IgD-negative memory B cell (primary cell): Measurements from ENCODE around the gene IGSF6. TPM values are rescaled to one million over a fixed set of nuclear protein-coding genes. Genes with fewer than 3 reads are reported as not detected.
"Not testable (repeated sequence)": the region's sequence is repeated elsewhere in the genome, so short reads cannot be mapped to it uniquely, and the experiment has no call there.

Experiments
- H3K27ac Mint-ChIP-seq, 3 donors: one replicate each; pipeline ENCODE4 v1.8.0; 2020 to 2022; ENCODE audit warnings: mild to moderate bottlenecking in 3 of 3, mixed read lengths in 3 of 3, moderate library complexity in 1 of 3
- H3K27me3 Mint-ChIP-seq: one replicate; pipeline ENCODE4 v1.8.0; 2021; ENCODE audit warnings: mixed read lengths
- H3K36me3 Mint-ChIP-seq: one replicate; pipeline ENCODE4 v1.8.0; 2020; ENCODE audit warnings: mild to moderate bottlenecking, mixed read lengths
- H3K4me1 Mint-ChIP-seq, 3 donors: one replicate each; pipeline ENCODE4 v1.8.0; 2020 to 2022; ENCODE audit warnings: mixed read lengths in 3 of 3, mild to moderate bottlenecking in 1 of 3
- H3K4me3 Mint-ChIP-seq, 4 donors: one replicate each; pipeline ENCODE4 v1.8.0; 2020 to 2022; ENCODE audit warnings: mild to moderate bottlenecking in 4 of 4, mixed read lengths in 4 of 4, moderate library complexity in 3 of 4
- H3K9me3 Mint-ChIP-seq, 3 donors: one replicate each; pipeline ENCODE4 v1.8.0; 2020 to 2021; ENCODE audit warnings: mixed read lengths in 3 of 3, mild to moderate bottlenecking in 1 of 3
- polyA plus RNA-seq: library from polyadenylated mRNA; unstranded; fragments of 300-500 nt; fragmentation: Illumina TruSeq; gene quantifications from one replicate; pipeline ENCODE4 v1.2.3, GENCODE V29; 2021

The IGSF6 gene
- polyA plus RNA-seq, 1 donor from 2014 or later: 0.31 TPM

DNA sequence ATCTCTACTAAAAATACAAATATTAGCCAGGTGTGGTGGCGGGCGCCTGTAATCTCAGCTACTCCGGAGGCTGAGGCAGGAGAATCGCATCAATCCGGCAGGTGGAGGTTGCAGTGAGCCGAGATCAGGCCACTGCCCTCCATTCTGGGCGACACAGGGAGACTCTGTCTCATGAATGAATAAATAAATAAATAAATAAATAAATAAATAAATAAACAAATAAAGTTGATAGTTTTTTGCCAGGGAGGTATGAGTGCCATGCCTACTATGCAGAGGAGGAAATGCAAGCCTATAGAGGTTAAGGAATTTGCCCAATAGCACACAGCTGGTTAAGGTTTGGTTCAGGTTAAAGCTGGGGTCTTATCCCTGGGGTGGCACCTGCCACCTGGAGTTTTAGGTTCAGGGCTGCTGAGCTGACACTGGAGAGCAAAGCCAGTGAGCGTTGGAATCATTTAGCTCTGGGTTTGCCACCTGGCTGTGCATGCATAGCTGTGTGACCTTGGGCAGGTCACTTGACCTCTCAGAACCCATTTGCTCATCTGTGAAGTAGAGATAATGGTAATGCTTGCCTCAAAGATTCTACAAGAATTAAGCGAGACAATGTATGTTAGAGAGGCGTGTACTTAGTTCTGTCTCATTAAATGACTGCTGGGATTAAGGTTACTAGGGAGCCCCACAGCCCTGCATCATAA is 12.5 kb upstream of the IGSF6 start:
- H3K36me3 Mint-ChIP-seq: no peaks in the 10 kb centered on the region

DNA sequence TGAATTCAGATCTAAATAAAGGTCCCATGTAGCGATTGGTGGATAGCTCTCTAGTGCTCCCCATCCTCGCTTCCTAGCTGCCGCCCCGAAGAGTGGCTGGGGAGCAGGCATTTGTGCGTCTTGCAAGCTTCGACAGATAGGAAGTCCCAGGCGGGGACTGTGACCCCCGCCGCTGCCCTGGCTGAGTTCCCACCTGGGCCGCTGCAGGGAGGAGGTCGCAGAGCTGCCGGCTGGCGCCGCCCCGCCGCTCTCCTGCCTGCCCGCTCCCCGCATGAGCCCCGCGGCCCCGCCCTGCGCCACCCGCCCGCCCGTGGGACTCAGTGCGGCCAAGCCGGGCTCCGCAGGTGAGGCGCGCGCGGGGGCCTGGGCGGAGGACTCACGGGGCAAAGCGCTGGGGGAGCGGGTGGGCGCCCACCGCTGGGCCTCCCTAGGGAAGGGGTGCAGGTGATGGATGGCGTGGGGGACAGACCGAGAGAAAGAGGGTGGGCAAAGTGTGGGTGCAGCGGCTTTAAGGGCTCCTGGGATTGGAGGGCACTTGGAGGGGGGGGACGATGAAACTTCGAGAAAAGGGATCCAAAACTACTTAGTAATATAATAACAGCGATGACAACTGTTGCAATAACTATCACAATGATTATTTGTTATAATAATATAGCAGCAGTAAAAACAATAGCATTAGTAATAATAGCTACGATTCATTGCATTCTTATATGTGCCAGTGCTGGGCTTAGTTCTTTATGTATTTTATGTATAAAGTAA is 11.7 kb upstream of the IGSF6 start, which contains the start of gene OTOA:
Gene OTOA (plus strand): TSS at position 80 of the 759 bp plus-strand sequence. CDS start 14,547 bp downstream, outside the sequence.
- Mint-ChIP-seq H3K4me3 (peak within 1 kb of the TSS; percentile 61 to 93 (median 82)), H3K27me3 (peaks cover 4% of the 10 kb centered on the region), H3K9me3 (no peaks in the 10 kb centered on the region), H3K27ac (peak within 1 kb of the TSS in 2 of 3 donors; percentile 12 to 71), H3K36me3 (peaks cover 1% of the 10 kb centered on the region), H3K4me1 (peaks cover 18 to 24% (median 20%) of the 10 kb centered on the region in 3 donors)

More for the DNA sequence above, 12.5 kb upstream of the IGSF6 start:
- peak overlapping the region in 2 of 3 donors; percentile 23 to 39 for H3K27ac Mint-ChIP-seq
- H3K4me3 Mint-ChIP-seq: peak overlapping the region in 1 of 4 donors; percentile 66
- H3K27me3 Mint-ChIP-seq: peaks cover 4% of the 10 kb centered on the region
- H3K9me3 Mint-ChIP-seq: no peaks in the 10 kb centered on the region
- H3K4me1 Mint-ChIP-seq: peaks cover 11 to 15% (median 12%) of the 10 kb centered on the region in 3 donors

DNA sequence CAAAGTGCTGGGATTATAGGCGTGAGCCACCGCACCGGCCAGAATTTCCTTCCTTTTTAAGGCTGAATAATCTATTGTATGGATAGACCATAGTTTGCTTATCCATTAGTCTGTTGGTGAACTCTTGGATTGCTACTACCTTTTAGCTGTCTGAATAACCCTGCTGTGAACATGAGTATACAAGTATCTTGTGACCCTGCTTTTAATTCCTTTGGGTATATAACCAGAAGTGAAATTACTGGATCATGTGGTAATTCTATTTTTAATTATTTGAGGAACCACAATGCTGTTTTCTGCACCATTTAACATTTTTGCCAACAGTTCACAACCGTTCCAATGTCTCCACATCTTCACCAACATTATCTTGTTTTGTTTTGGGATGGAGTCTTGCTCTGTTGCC is 6.7 kb upstream of the IGSF6 start:
- H3K4me1 Mint-ChIP-seq: peaks cover 46 to 54% (median 53%) of the 10 kb centered on the region in 3 donors
- peak overlapping the region in 2 of 4 donors; percentile 24 to 33 for H3K4me3 Mint-ChIP-seq
- peak overlapping the region in 2 of 3 donors; percentile 16 to 54 for H3K27ac Mint-ChIP-seq
- H3K9me3 Mint-ChIP-seq: no peaks in the 10 kb centered on the region
- H3K36me3 Mint-ChIP-seq: peaks cover 1% of the 10 kb centered on the region
- peaks cover 1% of the 10 kb centered on the region for H3K27me3 Mint-ChIP-seq

DNA sequence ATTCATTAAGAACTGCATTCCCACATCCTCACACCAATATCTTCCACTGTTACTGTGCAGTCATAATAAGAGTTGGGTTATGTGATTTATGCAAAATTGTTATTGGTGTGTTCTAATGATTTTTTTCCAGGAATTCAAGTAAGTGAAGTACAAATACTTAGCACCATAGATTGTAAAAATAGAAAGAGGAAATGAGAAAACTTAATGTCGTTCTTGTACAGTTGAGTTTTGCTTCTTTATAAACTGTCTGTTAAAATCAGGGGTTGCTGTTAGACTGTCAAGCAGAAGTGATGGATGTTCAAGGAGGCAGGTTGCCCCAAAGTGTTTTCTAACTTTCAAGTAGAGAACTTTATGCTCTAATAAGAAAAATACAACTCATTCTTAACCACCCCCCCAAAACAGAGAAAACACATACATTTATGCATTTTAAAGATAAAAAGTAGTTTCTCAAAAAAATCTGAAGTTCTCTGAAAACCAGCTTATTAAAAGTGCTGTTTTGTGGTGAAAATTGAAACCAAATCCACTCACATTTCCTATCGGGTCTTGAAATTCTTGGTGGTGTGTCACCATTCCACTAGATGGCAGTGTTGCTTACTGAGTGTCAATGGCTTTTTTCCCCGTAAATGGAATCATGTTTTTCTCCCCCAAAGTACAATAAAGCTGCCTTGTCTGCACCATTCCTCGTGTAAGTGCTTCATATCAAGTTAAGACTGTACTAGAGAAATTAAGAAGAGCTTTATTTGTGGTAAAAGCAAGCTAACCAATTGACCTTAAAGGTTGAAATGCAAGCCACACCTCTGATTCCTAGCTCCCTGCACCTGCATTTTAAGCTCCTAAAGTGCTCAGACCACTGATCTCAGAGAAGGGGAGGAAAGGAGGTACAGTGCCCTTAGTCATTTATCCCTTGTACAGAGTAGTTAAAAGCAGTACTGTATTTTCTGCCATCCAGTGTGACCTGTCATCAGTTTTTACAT is 4.7 kb upstream of the IGSF6 start:
- Mint-ChIP-seq H3K9me3 (no peaks in the 10 kb centered on the region), H3K4me3 (peak overlapping the region; percentile 60 to 81 (median 65)), H3K27me3 (no peaks in the 10 kb centered on the region), H3K4me1 (peaks cover 46 to 62% (median 59%) of the 10 kb centered on the region in 3 donors), H3K27ac (peak overlapping the region; percentile 63 to 90 (median 79)), H3K36me3 (peaks cover 1% of the 10 kb centered on the region)

DNA sequence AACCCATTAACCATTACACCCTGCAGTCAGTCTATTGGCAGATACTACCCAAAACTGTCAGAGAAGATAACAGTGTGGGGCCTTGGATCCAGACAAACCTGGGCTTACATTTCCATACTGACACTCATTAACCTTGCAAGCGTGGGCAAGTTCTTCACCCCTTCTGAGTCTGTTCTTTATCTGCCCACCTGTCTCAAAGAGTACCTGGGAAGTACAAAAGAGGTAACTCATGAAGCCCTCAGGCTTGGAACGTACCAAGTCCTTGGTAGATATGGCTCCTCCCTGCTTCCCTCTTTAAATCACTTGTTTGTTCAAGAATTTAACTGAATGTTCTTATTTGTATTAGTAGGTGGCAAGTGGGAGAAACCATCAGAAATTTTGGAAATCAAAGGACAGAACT is 2.5 kb upstream of the IGSF6 start:
- Mint-ChIP-seq H3K4me3 (no peak overlapping the region), H3K27me3 (no peaks in the 10 kb centered on the region), H3K27ac (peak overlapping the region in 1 of 3 donors; percentile 25), H3K4me1 (peaks cover 41 to 55% (median 47%) of the 10 kb centered on the region in 3 donors), H3K9me3 (no peaks in the 10 kb centered on the region), H3K36me3 (peaks cover 1% of the 10 kb centered on the region)

DNA sequence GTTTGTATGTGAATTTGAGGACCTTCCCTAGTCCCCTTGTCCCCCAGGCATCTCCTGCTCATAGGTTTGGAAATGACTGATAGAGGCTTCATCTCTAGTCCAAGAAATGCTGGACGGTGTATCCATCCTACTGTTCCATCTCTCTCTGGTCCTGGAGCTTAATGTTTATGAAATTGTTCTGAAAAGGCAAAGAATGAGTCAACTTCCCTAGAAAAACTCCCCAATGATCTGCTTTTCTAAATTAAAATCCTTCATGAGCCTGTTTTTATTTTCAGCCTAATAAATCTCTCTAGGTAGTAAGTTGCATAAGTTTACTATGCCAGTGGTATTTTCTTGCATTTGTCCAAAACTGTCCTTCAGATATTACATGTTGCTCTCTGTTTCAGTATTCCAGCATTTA is 2.1 kb upstream of the IGSF6 start:
- H3K4me1 Mint-ChIP-seq: peaks cover 38 to 52% (median 43%) of the 10 kb centered on the region in 3 donors
- no peak overlapping the region for H3K4me3 Mint-ChIP-seq
- H3K36me3 Mint-ChIP-seq: no peaks in the 10 kb centered on the region
- no peaks in the 10 kb centered on the region for H3K9me3 Mint-ChIP-seq
- H3K27me3 Mint-ChIP-seq: no peaks in the 10 kb centered on the region
- peak overlapping the region in 1 of 3 donors; percentile 25 for H3K27ac Mint-ChIP-seq

DNA sequence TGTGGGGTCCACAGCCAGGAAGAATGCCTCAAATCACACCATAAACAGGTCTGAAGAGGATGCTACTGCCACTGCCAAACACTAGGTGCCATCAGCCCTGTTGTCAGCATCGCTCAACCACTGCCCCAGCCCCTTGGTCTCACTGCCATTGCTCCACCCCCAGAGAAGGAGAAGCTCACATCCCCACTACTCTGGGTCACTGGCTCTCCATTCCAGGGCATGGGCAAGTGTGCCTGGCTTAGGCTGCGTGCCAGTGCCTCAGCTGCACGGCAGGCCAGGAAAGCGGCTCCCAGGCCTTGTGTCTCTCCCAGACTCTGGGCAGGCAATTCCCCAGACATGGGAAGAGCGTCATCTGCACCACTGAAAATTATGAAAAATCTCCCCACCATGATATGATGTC is 1.2 kb upstream of the IGSF6 start:
- H3K27me3 Mint-ChIP-seq: no peaks in the 10 kb centered on the region
- no peak overlapping the region for H3K4me3 Mint-ChIP-seq
- peak overlapping the region in 1 of 3 donors; percentile 36 for H3K27ac Mint-ChIP-seq

DNA sequence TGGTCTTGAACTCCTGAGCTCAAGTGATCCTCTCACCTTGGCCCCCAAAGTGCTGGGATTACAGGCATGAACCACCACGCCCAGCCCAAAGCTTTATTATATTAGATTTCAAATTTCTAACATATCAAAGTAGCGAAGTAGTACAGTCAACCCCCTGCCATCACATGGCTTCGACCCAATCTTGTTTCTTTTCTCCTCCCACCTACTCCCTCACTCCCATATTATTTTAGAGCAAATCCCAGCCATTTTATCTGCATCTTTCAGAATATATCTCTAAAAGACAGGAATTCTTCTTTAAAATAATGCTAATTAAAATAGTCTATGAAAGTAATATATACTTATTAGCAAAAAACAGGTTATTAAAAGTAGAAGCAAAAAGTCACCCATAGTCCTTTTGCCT is 893 bp downstream of the IGSF6 start:
- H3K4me3 Mint-ChIP-seq: no peak overlapping the region
- no peaks in the 10 kb centered on the region for H3K27me3 Mint-ChIP-seq
- peaks cover 30 to 55% (median 34%) of the 10 kb centered on the region in 3 donors for H3K4me1 Mint-ChIP-seq
- H3K36me3 Mint-ChIP-seq: no peaks in the 10 kb centered on the region
- H3K27ac Mint-ChIP-seq: peak overlapping the region in 1 of 3 donors; percentile 65
- H3K9me3 Mint-ChIP-seq: no peaks in the 10 kb centered on the region

More for the DNA sequence above, 1.2 kb upstream of the IGSF6 start:
- Mint-ChIP-seq H3K4me1 (peaks cover 32 to 52% (median 40%) of the 10 kb centered on the region in 3 donors), H3K36me3 (no peaks in the 10 kb centered on the region), H3K9me3 (no peaks in the 10 kb centered on the region)

DNA sequence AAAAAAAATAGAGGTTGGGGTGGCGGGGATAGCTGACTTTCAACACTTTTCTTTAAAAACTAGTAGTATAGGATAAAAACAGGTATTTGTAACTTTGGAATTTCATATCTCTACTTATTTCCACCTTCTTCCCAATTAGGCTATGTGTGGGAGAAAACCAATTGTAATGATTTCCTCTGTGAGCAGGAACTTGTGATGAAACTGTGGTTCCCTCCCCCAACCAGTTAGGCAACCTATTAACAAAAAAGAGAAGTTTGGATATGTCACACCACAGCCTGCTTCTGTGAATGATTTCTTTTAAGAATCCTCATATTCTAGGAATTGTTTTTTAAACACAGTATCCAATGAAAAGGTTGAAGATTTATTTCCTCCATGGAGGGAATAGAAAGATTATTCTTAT is 1.9 kb downstream of the IGSF6 start:
- Mint-ChIP-seq H3K27me3 (no peaks in the 10 kb centered on the region), H3K4me3 (peak overlapping the region in 1 of 4 donors; percentile 63), H3K36me3 (no peaks in the 10 kb centered on the region), H3K4me1 (peaks cover 34 to 57% (median 37%) of the 10 kb centered on the region in 3 donors), H3K27ac (peak overlapping the region in 1 of 3 donors; percentile 5), H3K9me3 (no peaks in the 10 kb centered on the region)

DNA sequence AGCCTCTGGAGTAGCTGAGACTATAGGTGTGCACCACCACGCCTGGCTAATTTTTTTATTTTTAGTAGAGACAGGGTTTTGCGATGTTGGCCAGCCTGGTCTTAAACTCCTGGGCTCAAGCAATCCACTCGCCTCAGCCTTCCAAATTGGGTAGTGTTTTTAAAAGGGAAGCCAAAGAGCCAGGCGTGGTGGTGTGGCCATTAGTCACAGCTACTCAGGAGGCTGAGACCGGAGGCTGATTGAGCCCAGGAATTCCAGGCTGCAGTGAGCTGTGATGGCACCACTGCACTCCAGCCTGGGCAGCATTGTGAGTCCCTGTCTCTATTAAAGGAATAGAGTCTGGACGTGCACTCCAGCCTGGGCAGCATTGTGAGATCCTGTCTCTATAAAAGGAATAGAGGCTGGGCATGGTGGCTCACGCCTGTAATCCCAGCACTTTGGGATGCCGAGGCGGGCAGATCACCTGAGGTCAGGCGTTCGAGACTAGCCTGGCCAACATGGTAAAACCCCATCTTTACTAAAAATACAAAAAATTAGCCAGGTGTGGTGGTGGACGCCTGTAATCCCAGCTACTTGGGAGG is 2.5 kb downstream of the IGSF6 start:
- not testable (repeated sequence) for H3K27ac Mint-ChIP-seq, H3K9me3 Mint-ChIP-seq, H3K27me3 Mint-ChIP-seq, H3K4me3 Mint-ChIP-seq, H3K36me3 Mint-ChIP-seq
- H3K4me1 Mint-ChIP-seq: peaks cover 36 to 57% (median 38%) of the 10 kb centered on the region in 3 donors

DNA sequence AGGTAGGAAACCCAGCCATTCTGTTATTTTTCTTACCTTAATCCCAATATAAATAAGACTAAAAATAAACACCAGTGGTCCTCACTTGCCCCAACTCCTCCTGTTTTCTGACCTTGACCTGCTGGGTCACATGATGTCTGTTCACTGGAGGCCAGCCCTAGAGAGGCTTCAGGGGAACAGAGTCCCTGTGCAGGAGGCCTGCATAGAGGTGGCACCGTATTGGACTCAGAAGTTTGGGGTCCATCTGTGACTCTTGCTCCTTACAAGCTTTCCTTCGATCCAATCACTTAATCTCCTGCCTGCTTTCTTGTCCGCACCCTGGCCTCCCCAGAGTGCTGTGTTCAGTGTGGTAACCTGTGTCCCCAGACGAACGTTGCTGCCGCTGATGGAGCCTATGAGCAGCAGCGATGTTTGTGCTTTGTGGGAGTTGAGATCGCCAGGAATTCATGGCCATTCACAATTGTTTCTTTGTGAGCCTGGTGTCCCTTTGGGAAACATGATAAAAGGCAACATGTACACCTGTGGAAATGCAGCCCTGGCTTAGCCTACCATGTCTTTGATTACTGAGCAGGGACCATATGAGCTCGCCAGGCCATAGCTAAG is 4.7 kb downstream of the IGSF6 start:
- H3K4me3 Mint-ChIP-seq: peak overlapping the region in 3 of 4 donors; percentile 78 to 80 (median 79)
- H3K36me3 Mint-ChIP-seq: no peaks in the 10 kb centered on the region
- H3K27me3 Mint-ChIP-seq: no peaks in the 10 kb centered on the region
- H3K9me3 Mint-ChIP-seq: no peaks in the 10 kb centered on the region
- H3K4me1 Mint-ChIP-seq: peaks cover 41 to 60% (median 44%) of the 10 kb centered on the region in 3 donors
- peak overlapping the region; percentile 87 to 99 (median 94) for H3K27ac Mint-ChIP-seq

DNA sequence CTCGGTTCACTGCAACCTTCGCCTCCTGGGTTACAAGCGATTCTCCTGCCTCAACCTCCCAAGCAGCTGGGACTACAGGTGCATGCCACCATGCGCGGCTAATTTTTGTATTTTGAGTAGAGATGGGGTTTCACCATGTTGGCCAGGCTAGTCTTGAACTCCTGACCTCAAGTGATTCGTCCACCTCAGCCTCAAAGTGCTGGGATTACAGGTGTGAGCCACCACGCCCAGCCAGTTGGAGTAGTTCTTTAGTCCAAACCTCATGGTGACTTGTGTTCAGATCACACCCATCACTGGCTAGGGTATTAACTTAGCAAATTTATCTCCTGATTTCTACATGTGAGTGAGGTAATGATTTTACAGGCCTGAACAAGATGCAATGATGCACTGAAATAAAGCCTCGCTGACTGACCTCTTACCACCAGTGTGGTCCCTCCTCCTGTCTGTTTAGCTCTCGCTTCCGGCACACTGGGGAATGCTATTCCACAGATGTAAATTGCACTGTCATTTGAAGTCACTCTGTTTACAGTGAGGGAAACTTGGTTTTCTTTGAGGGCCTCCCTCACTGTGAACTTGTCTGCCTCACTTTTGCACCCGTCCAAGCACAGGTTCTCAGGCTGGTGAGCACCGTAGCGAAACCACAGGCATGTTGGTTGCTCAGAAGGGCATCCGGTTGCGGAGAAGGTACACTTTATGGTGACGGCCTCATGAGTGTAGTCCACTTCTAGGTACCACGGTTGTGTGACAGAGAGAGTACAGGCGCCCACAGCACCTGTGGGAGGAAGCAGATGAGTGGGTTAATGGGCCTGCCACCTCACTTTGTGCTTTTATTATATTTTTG is 5.5 kb downstream of the IGSF6 start:
- H3K27me3 Mint-ChIP-seq: no peaks in the 10 kb centered on the region
- no peaks in the 10 kb centered on the region for H3K36me3 Mint-ChIP-seq
- H3K4me1 Mint-ChIP-seq: peaks cover 37 to 56% (median 44%) of the 10 kb centered on the region in 3 donors
- no peaks in the 10 kb centered on the region for H3K9me3 Mint-ChIP-seq
- peak overlapping the region; percentile 44 to 80 (median 80) for H3K4me3 Mint-ChIP-seq
- H3K27ac Mint-ChIP-seq: peak overlapping the region; percentile 87 to 99 (median 94)

DNA sequence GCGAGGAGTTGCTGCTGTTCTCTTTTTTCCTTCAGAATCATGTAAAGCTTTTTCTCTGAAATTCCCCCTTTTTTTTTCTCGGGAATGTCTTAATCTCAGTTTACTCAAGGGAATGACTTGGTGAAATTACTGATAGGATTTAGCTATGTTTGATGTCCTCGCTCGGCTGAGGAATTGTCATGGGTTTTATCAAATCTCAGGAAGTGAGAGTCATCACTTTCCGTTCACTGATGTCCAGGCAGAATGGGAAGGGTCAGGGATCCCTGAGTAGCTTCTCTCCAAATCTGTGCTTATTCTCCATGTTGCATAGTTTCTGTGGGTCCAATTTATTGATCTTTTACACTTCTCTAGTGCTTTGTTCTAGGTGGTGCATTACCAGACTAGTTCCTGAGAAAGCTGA is 6.3 kb downstream of the IGSF6 start:
- Mint-ChIP-seq H3K4me3 (peak overlapping the region in 3 of 4 donors; percentile 3 to 80 (median 39)), H3K27me3 (no peaks in the 10 kb centered on the region), H3K9me3 (no peaks in the 10 kb centered on the region), H3K27ac (peak overlapping the region; percentile 87 to 99 (median 94)), H3K36me3 (no peaks in the 10 kb centered on the region), H3K4me1 (peaks cover 37 to 53% (median 42%) of the 10 kb centered on the region in 3 donors)
